H1 (cell line): Measurements from ENCODE around the gene CNOT6L. TPM values are rescaled to one million over a fixed set of nuclear protein-coding genes. Genes with fewer than 3 reads are reported as not detected.

Experiments used
- CTCF ChIA-PET: fragments of 300-600 bp; sonication (Branson Sonifier 250); formaldehyde crosslinking; loops from one replicate; lab custom pipeline; 2021; ENCODE audit not compliant: partially characterized antibody; lab: Charles Lee
- POLR2A ChIA-PET: fragments of 300-600 bp; sonication (Branson Sonifier 250); formaldehyde crosslinking; loops from one replicate; lab custom pipeline; 2021; ENCODE audit warnings: inconsistent platforms; ENCODE audit not compliant: partially characterized antibody; lab: Charles Lee
- DNase-seq, 2 experiments: peaks; one replicate each; pipeline versions ENCODE4 v3.0.0 to v3.0.0-alpha.2; 2010 to 2022; ENCODE audit warnings: low spot score in 2 of 2, low read depth in 1 of 2, mixed read lengths in 1 of 2
- FAIRE-seq: peaks from 2 replicates; lab custom pipeline; 2011; peaks lifted over from hg19 to GRCh38; lab: Jason Lieb, UNC
- H2AFZ ChIP-seq: 2 replicates; pipeline ENCODE4 v1.8.1; 2012; ENCODE audit warnings: low read length, inconsistent platforms
- H2AK5ac ChIP-seq: 2 replicates; pipeline ENCODE4 v1.6.1; 2013; ENCODE audit warnings: low read depth, low read length
- H2BK120ac ChIP-seq: replicated peaks from 2 replicates; pipeline ENCODE3; 2013; ENCODE audit warnings: low read depth, low read length, inconsistent platforms
- H2BK12ac ChIP-seq: 2 replicates; pipeline ENCODE4 v1.6.1; 2013; ENCODE audit warnings: low read depth, low read length
- H2BK15ac ChIP-seq: 2 replicates; pipeline ENCODE4 v1.6.1; 2013; ENCODE audit warnings: low read length
- H2BK20ac ChIP-seq: 2 replicates; pipeline ENCODE4 v1.6.1; 2013; ENCODE audit warnings: low read length
- H2BK5ac ChIP-seq: 2 replicates; pipeline ENCODE4 v1.6.1; 2013; ENCODE audit warnings: low read depth, low read length
- H3K14ac ChIP-seq: 2 replicates; pipeline ENCODE4 v1.6.1; 2013; ENCODE audit warnings: inconsistent platforms; ENCODE audit not compliant: insufficient read length
- H3K18ac ChIP-seq: 2 replicates; pipeline ENCODE4 v1.6.1; 2013; ENCODE audit warnings: low read length; ENCODE audit errors: extremely low read depth
- H3K23ac ChIP-seq: 2 replicates; pipeline ENCODE4 v1.6.1; 2013; ENCODE audit warnings: inconsistent platforms; ENCODE audit not compliant: insufficient read length
- H3K23me2 ChIP-seq: 2 replicates; pipeline ENCODE4 v1.6.1; 2013; ENCODE audit warnings: low read depth, low read length
- H3K27ac ChIP-seq: 2 replicates; pipeline ENCODE4 v1.6.1; 2011; ENCODE audit warnings: low read depth, low read length, inconsistent platforms
- H3K27me3 ChIP-seq, 4 experiments: replicated peaks in 1 of 4; 1 replicate in 1 of 4; 2 replicates in 3 of 4; pipeline versions ENCODE4 v1.6.1 to v1.8.1; 2011 to 2013; ENCODE audit warnings: low read length in 3 of 4, mild to moderate bottlenecking in 3 of 4, inconsistent platforms in 2 of 4, mixed read lengths in 2 of 4, moderate library complexity in 1 of 4; ENCODE audit not compliant: control insufficient read depth in 3 of 4, insufficient read depth in 3 of 4; ENCODE audit errors: extremely low read depth in 1 of 4
- H3K36me3 ChIP-seq, 4 experiments: 2 replicates each; pipeline versions ENCODE4 v1.6.1 to v1.8.1; 2011 to 2013; ENCODE audit warnings: mild to moderate bottlenecking in 4 of 4, low read length in 3 of 4, moderate library complexity in 2 of 4, control low read depth in 1 of 4, inconsistent platforms in 1 of 4; ENCODE audit not compliant: insufficient read depth in 4 of 4, control insufficient read depth in 2 of 4
- H3K4ac ChIP-seq: replicated peaks from 2 replicates; pipeline ENCODE3; 2013; ENCODE audit warnings: low read length, low read depth, mixed read lengths, inconsistent platforms; ENCODE audit not compliant: insufficient read length
- H3K4me1 ChIP-seq, 4 experiments: replicated peaks in 1 of 4; 1 replicate in 1 of 4; 2 replicates in 3 of 4; pipeline versions ENCODE4 v1.6.1 to v1.8.1; 2011 to 2013; ENCODE audit warnings: low read length in 3 of 4, inconsistent platforms in 2 of 4, mixed read lengths in 1 of 4; ENCODE audit not compliant: insufficient read depth in 4 of 4, control insufficient read depth in 3 of 4
- H3K4me2 ChIP-seq, 2 experiments: 2 replicates each; pipeline versions ENCODE4 v1.6.1 to v1.8.1; 2011 to 2013; ENCODE audit warnings: low read depth in 2 of 2, low read length in 2 of 2, control low read depth in 1 of 2, inconsistent platforms in 1 of 2, mild to moderate bottlenecking in 1 of 2; ENCODE audit not compliant: insufficient read depth in 1 of 2
- H3K4me3 ChIP-seq, 4 experiments: fragments of 200-600, 300-600 bp in 1 of 4; sonication (generic), shearing (Covaris generic), sonication (Bioruptor Twin) in 1 of 4; 2 replicates each; pipeline versions ENCODE4 v1.5.1 to v1.8.1; 2011 to 2016; ENCODE audit warnings: low read length in 4 of 4, low read depth in 3 of 4, control low read depth in 2 of 4, inconsistent platforms in 2 of 4, mild to moderate bottlenecking in 2 of 4, mixed read lengths in 1 of 4, moderate library complexity in 1 of 4; ENCODE audit not compliant: insufficient read depth in 2 of 4; ENCODE audit errors: extremely low read depth in 1 of 4
- H3K56ac ChIP-seq: replicated peaks from 2 replicates; pipeline ENCODE3; 2013; ENCODE audit warnings: low read depth, mild to moderate bottlenecking, mixed read lengths, low read length, inconsistent platforms; ENCODE audit not compliant: insufficient read length
- H3K79me1 ChIP-seq: 2 replicates; pipeline ENCODE4 v1.6.1; 2013; ENCODE audit warnings: low read depth, low read length, control low read depth
- H3K79me2 ChIP-seq, 2 experiments: 2 replicates each; pipeline versions ENCODE4 v1.6.1 to v1.8.1; 2012 to 2013; ENCODE audit warnings: low read length in 2 of 2, mild to moderate bottlenecking in 2 of 2, inconsistent platforms in 1 of 2; ENCODE audit not compliant: insufficient read depth in 2 of 2, control insufficient read depth in 1 of 2
- H3K9ac ChIP-seq, 4 experiments: replicated peaks in 1 of 4; 1 replicate in 1 of 4; 2 replicates in 3 of 4; pipeline versions ENCODE4 v1.6.1 to v1.8.1; 2011 to 2013; ENCODE audit warnings: low read depth in 3 of 4, low read length in 3 of 4, control low read depth in 2 of 4, mild to moderate bottlenecking in 2 of 4, moderate library complexity in 2 of 4, inconsistent platforms in 1 of 4; ENCODE audit errors: extremely low read depth in 1 of 4
- H3K9me3 ChIP-seq, 2 experiments: 2 replicates each; pipeline versions ENCODE4 v1.6.1 to v1.8.1; 2012 to 2013; ENCODE audit warnings: mild to moderate bottlenecking in 2 of 2, moderate library complexity in 2 of 2, control low read depth in 1 of 2, inconsistent platforms in 1 of 2, low read depth in 1 of 2, low read length in 1 of 2, mixed read lengths in 1 of 2; ENCODE audit not compliant: insufficient read depth in 2 of 2
- H4K20me1 ChIP-seq, 2 experiments: replicated peaks in 1 of 2; 2 replicates each; pipeline versions ENCODE3 to v1.8.1; 2011 to 2013; ENCODE audit warnings: inconsistent platforms in 2 of 2, low read length in 2 of 2, mild to moderate bottlenecking in 1 of 2; ENCODE audit not compliant: insufficient read depth in 2 of 2, control insufficient read depth in 1 of 2
- H4K5ac ChIP-seq: 2 replicates; pipeline ENCODE4 v1.6.1; 2013; ENCODE audit warnings: low read length, low read depth, mixed read lengths, inconsistent platforms; ENCODE audit not compliant: insufficient read length
- H4K8ac ChIP-seq: 2 replicates; pipeline ENCODE4 v1.8.0; 2013; ENCODE audit warnings: mild to moderate bottlenecking, moderate library complexity, low read length, inconsistent platforms; ENCODE audit not compliant: insufficient read depth; ENCODE audit errors: extremely low read depth
- H4K91ac ChIP-seq: replicated peaks from 2 replicates; pipeline ENCODE3; 2013; ENCODE audit warnings: low read length, mixed read lengths, inconsistent platforms; ENCODE audit not compliant: insufficient read length
- CEBPB ChIP-seq: IDR thresholded peaks from 2 replicates; pipeline ENCODE4 v1.6.1; 2012; ENCODE audit warnings: low read depth, low read length
- CHD1 ChIP-seq: IDR thresholded peaks from 2 replicates; pipeline ENCODE4 v1.6.1; 2012; ENCODE audit warnings: low read depth, low read length, improper control_type of control experiment
- CREB1 ChIP-seq: IDR thresholded peaks from 2 replicates; pipeline ENCODE4 v1.6.1; 2012; ENCODE audit warnings: inconsistent platforms
- EZH2 ChIP-seq: fragments of 200-600 bp; sonication (generic); IDR thresholded peaks from 2 replicates; pipeline ENCODE4 v1.7.1; 2012; ENCODE audit warnings: low read depth, mild to moderate bottlenecking, moderate library complexity, low read length, inconsistent platforms; ENCODE audit not compliant: severe bottlenecking
- GABPA ChIP-seq: IDR thresholded peaks from 2 replicates; pipeline ENCODE4 v1.6.1; 2011; ENCODE audit warnings: mild to moderate bottlenecking, low read length, moderate library complexity, borderline replicate concordance; ENCODE audit not compliant: insufficient read depth
- HDAC6 ChIP-seq: IDR thresholded peaks from one replicate; pipeline ENCODE4 v1.7.1; 2012; ENCODE audit warnings: low read depth, mild to moderate bottlenecking, inconsistent platforms, low read length, moderate library complexity
- KDM5A ChIP-seq: fragments of 200-600 bp; IDR thresholded peaks from 2 replicates; pipeline ENCODE4 v1.7.1; 2012; ENCODE audit warnings: mild to moderate bottlenecking, low read length, inconsistent platforms, mixed read lengths
- RAD21 ChIP-seq, 2 experiments: IDR thresholded peaks in 1 of 2; conservative IDR thresholded peaks in 1 of 2; 2 replicates each; pipeline ENCODE4 v1.6.1; 2011; ENCODE audit warnings: low read depth in 2 of 2, low read length in 2 of 2, improper control_type of control experiment in 1 of 2, inconsistent platforms in 1 of 2, mild to moderate bottlenecking in 1 of 2, moderate library complexity in 1 of 2
- RBBP5 ChIP-seq: IDR thresholded peaks from 2 replicates; pipeline ENCODE4 v1.7.1; 2012; ENCODE audit warnings: low read depth, mild to moderate bottlenecking, inconsistent platforms, low read length, moderate library complexity, borderline replicate concordance
- RXRA ChIP-seq: IDR thresholded peaks from 2 replicates; pipeline ENCODE4 v1.6.1; 2011; ENCODE audit warnings: low read depth, mild to moderate bottlenecking, low read length, moderate library complexity; ENCODE audit not compliant: insufficient read depth
- SAP30 ChIP-seq: fragments of 300-600 bp; sonication (generic); IDR thresholded peaks from 2 replicates; pipeline ENCODE4 v1.7.1; 2012; ENCODE audit warnings: low read length, moderate library complexity, mild to moderate bottlenecking, inconsistent platforms; ENCODE audit not compliant: insufficient read depth, insufficient replicate concordance
- SIX5 ChIP-seq: IDR thresholded peaks from 2 replicates; pipeline ENCODE4 v1.6.1; 2011; ENCODE audit warnings: mild to moderate bottlenecking, low read depth, low read length
- SP1 ChIP-seq: IDR thresholded peaks from 2 replicates; pipeline ENCODE4 v1.6.1; 2011; ENCODE audit warnings: low read depth, low read length
- SP4 ChIP-seq: IDR thresholded peaks from 2 replicates; pipeline ENCODE4 v1.6.1; 2012; ENCODE audit warnings: low read length, inconsistent platforms
- TEAD4 ChIP-seq: IDR thresholded peaks from 2 replicates; pipeline ENCODE4 v1.6.1; 2012; ENCODE audit warnings: low read depth, low read length, inconsistent platforms, mixed read lengths
- YY1 ChIP-seq: IDR thresholded peaks from 2 replicates; pipeline ENCODE4 v1.6.1; 2011; ENCODE audit warnings: low read depth, mild to moderate bottlenecking, low read length
- WGBS, 2 experiments: shearing (Covaris generic) in 1 of 2; methylation state at CpG; one replicate each; pipeline versions ENCODE4 v1.1.6 to v1.1.7; 2013 to 2015; ENCODE audit warnings: low lambda C conversion rate in 2 of 2, mixed read lengths in 2 of 2, inconsistent platforms in 1 of 2, low coverage in 1 of 2, missing lambda C conversion rate in 1 of 2; ENCODE audit not compliant: insufficient replicate concordance in 2 of 2, insufficient coverage in 1 of 2, insufficient read length in 1 of 2; ENCODE audit errors: extremely low coverage in 1 of 2, missing lambda C conversion rate in 1 of 2; 5-methylcytosine and 5-hydroxymethylcytosine counted together
- polyA plus RNA-seq, 7 experiments: library from polyadenylated mRNA; depleted of rRNA in 3 of 7; stranded (reverse) in 5 of 7; unstranded in 2 of 7; fragments of >200 nt in 5 of 7; fragments of 200-250 nt in 2 of 7; gene quantifications; 1 replicate in 5 of 7; 2 replicates in 1 of 7; 4 replicates in 1 of 7; pipeline versions ENCODE4 v1.2.1 to v1.2.3, GENCODE V29; 2011 to 2013; ENCODE audit warnings: missing spikeins in 2 of 7, mixed read lengths in 2 of 7
- total RNA-seq: library from RNA; stranded (reverse); fragmentation: NEBNext Ultra II Directional; extraction: Animal tissue kit (Norgen Biotek cat#: 25700); gene quantifications from 2 replicates; pipeline ENCODE4 v1.2.1, GENCODE V29; 2021

Gene CNOT6L
- total and polyA plus RNA-seq, 2 of the 8 experiments (the other 6 are each of a cell fraction or from before 2014, with no cell fraction given): 2.0 to 22.4 TPM

DNA sequence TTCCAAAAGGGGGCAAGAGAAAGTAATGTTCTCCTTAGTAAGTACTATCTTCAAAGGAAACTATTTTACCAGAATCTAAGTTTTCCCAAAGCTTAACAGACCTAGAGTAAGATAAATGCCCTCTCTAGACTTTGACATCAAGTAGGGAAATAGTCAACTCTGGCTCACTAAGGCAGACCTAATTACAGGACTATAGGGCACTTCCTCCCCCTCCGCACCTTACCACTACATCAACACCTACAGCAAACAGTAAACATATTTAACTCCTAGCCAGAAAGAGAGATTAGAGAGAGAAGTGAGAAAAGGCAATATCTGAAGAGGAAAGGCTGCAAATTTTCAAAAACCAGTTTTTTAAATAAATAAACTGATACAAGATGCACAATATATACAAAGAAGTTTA lies 60.4 kb downstream of the CNOT6L start:
- DNase-seq (no peak), FAIRE-seq (no peak)
- Histone ChIP-seq H2AK5ac (no peak overlapping the region), H3K79me2 (no peaks in the 10 kb centered on the region), H4K8ac (no peak overlapping the region), H3K36me3 (no peaks in the 10 kb centered on the region), H4K5ac (no peak overlapping the region), H3K79me1 (no peaks in the 10 kb centered on the region), H2BK15ac (no peak overlapping the region), H2BK12ac (no peak overlapping the region), H2BK20ac (no peak overlapping the region), H3K18ac (no peak overlapping the region), H3K27me3 (no peaks in the 10 kb centered on the region), H3K9me3 (peaks cover 7 to 8% of the 10 kb centered on the region in 2 experiments), H3K56ac (no peak overlapping the region), H3K4me2 (no peak overlapping the region), H3K14ac (no peak overlapping the region), H3K23ac (no peak overlapping the region), H3K9ac (no peak overlapping the region), H3K23me2 (no peaks in the 10 kb centered on the region), H3K4ac (no peak overlapping the region), H4K20me1 (no peaks in the 10 kb centered on the region), H3K4me3 (no peak overlapping the region), H3K4me1 (no peaks in the 10 kb centered on the region), H2AFZ (no peak overlapping the region), H3K27ac (no peak overlapping the region), H4K91ac (no peak overlapping the region), H2BK5ac (no peak overlapping the region), H2BK120ac (no peak overlapping the region)
- ChIA-PET POLR2A (no interaction called here), CTCF (interaction anchor here (1.1 kb wide), 1 partner anchor 15 kb away, joined by 3 read pairs; no protein-coding TSS in a partner anchor)
- 92% methylated on average over 1 of the region's 1 CpG; no CpG with 5 or more reads in 1 of the 2 experiments for WGBS, 2 experiments
- TF ChIP-seq SAP30 (no peak), RBBP5 (no peak), SP1 (no peak), CREB1 (no peak), HDAC6 (no peak), EZH2 (no peak), RAD21 (IDR thresholded peaks at IDR 0.05 in 1 of 2, conservative IDR thresholded peaks at IDR 0.05 in 1 of 2; ENCODE audit: low read depth in 2 of 2, low read length in 2 of 2) (no peak), RXRA (no peak), KDM5A (no peak), CEBPB (no peak), YY1 (no peak), CHD1 (no peak), TEAD4 (no peak), GABPA (no peak), SP4 (no peak), SIX5 (no peak)
